22Rv1 (cell line): ENCODE results near the gene PRSS38.

ENCODE experiments used
- H3K27ac ChIP-seq: fragments of 450-650 bp; 2 replicates; pipeline ENCODE4 v1.5.1; 2017
- ZFX ChIP-seq: fragments of 450-650 bp; IDR thresholded peaks from 2 replicates; pipeline ENCODE4 v1.6.1; 2017; ENCODE audit warnings: antibody characterized with exemption, borderline replicate concordance
- TF ChIP-seq, protein P1 (sequence below): fragments of 450-650 bp; IDR thresholded peaks from 2 replicates; pipeline ENCODE4 v1.5.1; 2017; ENCODE audit warnings: mild to moderate bottlenecking

PRSS38 gene

DNA sequence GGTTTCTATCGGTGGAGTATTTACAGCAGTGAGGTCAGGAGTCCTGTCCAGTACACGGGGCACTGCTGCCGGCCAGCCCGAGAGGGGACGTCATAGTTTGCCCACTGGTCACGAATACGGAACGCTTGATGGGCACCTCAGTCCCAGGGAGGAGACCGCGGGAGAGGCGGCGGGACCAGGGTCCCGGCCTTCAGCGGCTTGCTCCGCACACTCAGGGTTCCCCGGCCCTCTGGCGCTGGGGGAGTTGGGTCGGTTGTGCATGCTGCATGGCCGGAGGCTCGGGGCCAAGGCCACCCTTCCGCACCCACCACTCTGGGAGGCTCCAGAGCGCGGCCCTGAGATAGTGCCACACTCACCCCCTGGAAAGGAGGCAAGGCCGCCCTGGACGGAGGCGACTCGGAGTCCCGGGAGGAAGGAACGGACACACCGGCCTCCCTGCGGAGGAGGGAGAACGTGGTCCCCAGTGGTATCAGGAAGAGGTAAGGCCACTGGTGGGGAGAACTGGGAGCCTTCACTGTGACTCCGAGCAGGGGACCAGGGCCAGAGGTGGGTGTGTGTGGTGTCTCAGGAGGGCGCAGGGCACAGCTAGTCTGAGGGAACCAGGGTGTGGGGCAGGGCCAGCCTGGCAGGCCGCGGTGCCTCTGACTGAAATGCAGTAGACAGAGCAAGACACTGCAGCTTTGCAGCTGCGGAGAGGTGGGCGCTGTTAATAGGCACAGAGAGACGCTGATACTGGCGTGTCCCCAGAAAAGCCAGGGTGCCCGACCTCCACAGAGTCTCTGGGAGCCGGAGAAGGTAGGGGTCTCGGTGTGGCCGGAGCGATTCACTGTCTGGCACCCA is 28.6 kb upstream of the PRSS38 start:
- no peak for TF ChIP-seq ZFX
- TF ChIP-seq, protein P1, sequence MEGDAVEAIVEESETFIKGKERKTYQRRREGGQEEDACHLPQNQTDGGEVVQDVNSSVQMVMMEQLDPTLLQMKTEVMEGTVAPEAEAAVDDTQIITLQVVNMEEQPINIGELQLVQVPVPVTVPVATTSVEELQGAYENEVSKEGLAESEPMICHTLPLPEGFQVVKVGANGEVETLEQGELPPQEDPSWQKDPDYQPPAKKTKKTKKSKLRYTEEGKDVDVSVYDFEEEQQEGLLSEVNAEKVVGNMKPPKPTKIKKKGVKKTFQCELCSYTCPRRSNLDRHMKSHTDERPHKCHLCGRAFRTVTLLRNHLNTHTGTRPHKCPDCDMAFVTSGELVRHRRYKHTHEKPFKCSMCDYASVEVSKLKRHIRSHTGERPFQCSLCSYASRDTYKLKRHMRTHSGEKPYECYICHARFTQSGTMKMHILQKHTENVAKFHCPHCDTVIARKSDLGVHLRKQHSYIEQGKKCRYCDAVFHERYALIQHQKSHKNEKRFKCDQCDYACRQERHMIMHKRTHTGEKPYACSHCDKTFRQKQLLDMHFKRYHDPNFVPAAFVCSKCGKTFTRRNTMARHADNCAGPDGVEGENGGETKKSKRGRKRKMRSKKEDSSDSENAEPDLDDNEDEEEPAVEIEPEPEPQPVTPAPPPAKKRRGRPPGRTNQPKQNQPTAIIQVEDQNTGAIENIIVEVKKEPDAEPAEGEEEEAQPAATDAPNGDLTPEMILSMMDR, result no peak
- peak overlapping the region; percentile 72 for H3K27ac ChIP-seq

- TF ChIP-seq, protein P1, result no peak
- TF ChIP-seq ZFX, result no peak
- H3K27ac ChIP-seq, result peak overlapping the region; percentile 72
Measured at GRCh38 chr1:227787513-227788270, 27.8 kb upstream of the PRSS38 start.

- H3K27ac ChIP-seq, result peak overlapping the region; percentile 40
- TF ChIP-seq, protein P1, result no peak
- TF ChIP-seq ZFX, result no peak
Measured at GRCh38 chr1:227788271-227789083, 27.0 kb upstream of the PRSS38 start.

GRCh38 chr1:227789084-227790033 is 26.1 kb upstream of the PRSS38 start:
- H3K27ac ChIP-seq, result peak overlapping the region; percentile 40; the same call in 1 of the 2 replicates
- TF ChIP-seq, protein P1, result no peak
- no peak for TF ChIP-seq ZFX

GRCh38 chr1:227790034-227790400 is 25.5 kb upstream of the PRSS38 start:
- TF ChIP-seq ZFX, result no peak
- TF ChIP-seq, protein P1, result no peak
- H3K27ac ChIP-seq, result no peak overlapping the region

DNA sequence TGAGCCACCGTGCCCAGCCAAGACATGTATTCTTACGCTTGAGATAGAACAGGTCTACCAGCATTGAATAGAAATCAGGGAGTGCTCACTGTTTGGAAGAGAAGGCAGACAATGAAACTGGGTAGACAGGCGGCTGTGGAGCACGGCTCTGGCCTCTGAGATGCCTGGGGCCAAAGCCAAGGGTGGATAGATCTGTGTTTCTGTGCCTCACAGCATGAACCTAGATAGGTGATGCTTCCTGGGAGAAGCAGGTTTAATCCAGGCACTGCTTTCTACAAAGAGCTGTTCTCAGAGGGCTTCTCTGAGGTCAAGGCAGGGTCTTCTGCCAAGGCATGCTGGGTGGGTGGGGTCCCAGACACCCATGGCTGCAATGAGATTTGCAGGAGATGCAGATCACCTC is 24.6 kb upstream of the PRSS38 start:
- H3K27ac ChIP-seq, result no peak overlapping the region
- TF ChIP-seq, protein P1, result no peak
- no peak for TF ChIP-seq ZFX
